Lower leg skin (tissue), 3 donors: ENCODE data around the gene SLC35E2B.
"Not testable (repeated sequence)": the region's sequence is repeated elsewhere in the genome, so short reads cannot be mapped to it uniquely, and the experiment has no call there.

Experiments used
- CTCF ChIP-seq, 3 donors: fragments of 450-650 bp; IDR thresholded peaks; one replicate each; pipeline ENCODE4 v1.5.1; 2016; ENCODE audit warnings: antibody characterized with exemption in 3 of 3, mild to moderate bottlenecking in 3 of 3, moderate library complexity in 2 of 3
- POLR2A ChIP-seq, 2 donors: fragments of 450-650 bp; IDR thresholded peaks; one replicate each; pipeline ENCODE4 v1.6.1; 2016 to 2017; ENCODE audit warnings: antibody characterized with exemption in 2 of 2, mild to moderate bottlenecking in 1 of 2, moderate library complexity in 1 of 2

GRCh38 chr1:1728308-1729005, 35.9 kb upstream of the SLC35E2B start:
- TF ChIP-seq CTCF, POLR2A (IDR thresholded peaks at IDR 0.05): not testable (repeated sequence)
